Right hindlimb (tissue), 1 donor: Measurements from ENCODE around the gene KDM7A.

Experiments used
- DNase-seq: peaks from one replicate; pipeline ENCODE4 v3.0.0-alpha.2; 2018

Gene KDM7A

DNA sequence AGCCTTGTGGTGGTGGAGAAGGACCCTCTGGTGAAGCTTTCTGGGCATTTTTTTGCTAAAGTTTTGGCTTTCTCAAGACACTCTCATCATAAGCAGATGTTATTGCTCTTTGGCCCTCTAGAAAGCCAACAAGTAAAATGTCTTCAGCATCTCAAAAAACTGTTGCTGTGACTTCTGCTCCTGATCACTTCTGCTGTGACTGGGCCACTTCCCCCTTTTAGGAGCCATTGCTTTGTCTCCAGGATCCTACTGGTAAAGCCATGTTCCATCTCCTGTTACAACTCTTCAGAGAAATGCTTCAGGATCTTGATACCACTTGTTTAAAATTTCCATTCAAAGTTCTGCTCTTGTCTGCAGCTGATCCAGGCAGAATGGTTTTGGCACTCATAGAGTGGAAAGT is 125.0 kb downstream of the KDM7A start:
- DNase-seq, result no peak

DNA sequence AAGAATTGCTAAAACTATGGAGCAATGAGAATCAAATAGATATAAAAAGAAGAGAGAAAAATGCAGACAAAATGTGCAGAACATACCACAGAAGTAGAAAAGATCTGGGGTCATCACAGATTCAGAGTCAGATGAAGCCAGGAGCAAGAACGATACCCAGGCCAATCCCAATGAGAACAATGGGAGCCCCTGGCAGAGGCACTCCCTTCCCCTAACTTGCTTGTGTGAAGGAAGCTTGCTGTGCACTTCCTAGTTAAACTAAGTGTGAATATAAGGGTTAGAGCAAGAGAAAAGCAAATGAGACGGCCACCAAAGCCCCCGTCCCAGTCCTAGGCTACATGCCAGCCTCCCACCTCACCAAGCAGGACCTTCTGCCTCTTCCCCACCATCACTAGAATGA is 126.7 kb downstream of the KDM7A start:
- DNase-seq, result no peak

DNA sequence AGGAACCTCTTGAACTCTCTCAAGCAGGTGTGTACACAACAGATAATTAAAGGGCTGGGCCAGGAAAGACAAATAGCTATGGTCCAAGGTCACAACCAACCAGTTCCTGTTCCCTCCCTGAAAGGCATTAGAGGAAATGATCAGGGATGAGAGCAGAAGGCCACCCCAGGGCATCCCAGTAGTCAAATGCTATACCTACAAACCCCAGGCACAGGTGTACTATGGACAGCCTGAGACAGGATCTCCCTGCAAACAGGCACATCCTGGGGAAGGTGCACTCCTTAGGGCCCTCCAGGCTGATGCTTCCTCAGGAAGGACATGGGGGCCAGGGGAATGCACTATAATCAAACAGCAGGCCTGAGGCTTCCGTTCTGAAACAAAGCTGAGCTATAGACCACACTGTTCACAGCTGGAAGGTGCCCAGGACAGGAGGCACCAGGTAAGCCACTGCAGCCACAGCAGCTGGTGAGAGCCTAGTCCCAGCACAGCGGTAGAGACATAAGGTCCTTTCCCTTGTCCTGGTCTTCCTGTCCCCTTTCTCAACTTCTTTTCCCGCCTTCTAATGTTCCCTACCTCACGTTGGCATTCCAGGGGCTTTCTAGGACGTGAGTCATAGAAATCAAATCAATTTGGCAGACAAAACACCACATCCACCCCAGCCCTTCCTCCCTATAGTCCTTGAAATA is 127.3 kb downstream of the KDM7A start:
- DNase-seq, result no peak

DNA sequence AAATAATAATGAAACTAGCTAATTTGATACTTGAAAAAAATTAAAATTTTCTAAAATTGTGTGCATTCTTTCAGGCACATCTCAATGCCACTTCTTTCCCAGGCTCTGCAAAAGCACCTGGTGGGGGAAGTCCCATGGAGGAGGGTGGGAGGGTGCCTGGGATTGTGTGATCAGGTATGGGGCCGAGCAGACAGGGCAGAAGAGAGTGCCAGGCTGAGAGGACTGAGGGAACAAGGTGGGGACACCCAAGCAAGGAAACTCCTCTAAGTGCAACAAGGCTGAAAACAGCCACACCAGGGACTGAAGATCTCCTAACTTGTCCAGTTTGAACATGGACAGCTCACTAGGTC is 127.8 kb downstream of the KDM7A start:
- DNase-seq, result no peak

DNA sequence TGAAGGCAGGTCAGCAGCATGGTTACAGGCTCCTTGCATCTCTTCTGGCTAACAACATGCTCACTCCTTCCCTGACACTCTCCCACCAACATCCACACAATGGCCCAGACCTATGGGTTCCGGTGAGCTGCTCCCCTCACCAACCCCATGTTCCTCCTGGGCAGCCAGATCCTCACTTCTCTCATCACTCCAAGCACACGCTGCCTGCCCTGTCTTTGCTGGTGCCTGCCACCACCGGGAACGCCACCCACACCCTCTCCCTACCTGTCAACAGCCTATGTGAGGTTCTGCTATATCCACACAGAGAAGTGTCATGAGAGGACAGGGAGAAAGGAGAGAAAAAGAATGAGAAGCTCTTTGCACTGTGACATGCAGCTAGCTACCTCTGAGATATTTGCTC is 128.6 kb downstream of the KDM7A start:
- no peak for DNase-seq

DNA sequence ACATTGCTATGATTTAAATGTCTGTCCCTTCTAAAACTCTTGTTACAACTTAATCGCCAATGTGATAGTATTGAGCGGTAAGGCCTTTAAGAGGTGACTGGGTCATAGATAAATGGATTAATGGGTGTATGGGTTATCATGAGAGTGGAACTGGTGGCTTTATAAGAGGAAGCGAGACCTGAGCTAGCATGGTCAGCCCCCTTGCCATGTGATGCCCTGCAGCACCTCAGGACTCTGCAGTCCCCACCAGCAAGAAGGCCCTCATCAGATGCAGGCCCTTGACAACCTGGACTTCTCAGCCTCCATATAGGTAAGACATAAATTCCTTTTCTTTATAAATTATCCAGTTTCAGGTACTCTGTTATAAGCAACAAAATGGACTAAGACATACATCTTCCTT is 129.6 kb downstream of the KDM7A start:
- DNase-seq, result no peak

DNA sequence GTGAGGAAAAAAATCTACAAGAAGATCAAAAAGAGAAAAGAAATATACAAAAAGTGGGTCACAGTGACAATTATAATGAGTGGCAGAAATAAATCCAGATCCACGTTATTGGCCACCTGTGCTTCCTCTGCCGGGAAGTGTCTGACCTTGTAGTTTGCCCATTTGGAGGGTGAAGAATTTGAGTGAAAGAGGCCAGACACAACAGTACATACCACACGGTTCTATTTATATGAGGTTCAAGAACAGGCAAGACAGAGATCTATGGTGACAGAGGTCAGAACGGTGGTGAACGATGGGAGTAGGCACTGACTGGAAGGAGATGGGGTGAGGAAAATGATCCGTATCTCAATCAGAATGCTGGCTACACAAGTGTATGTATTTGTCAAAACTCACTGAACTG is 131.1 kb downstream of the KDM7A start:
- no peak for DNase-seq

DNA sequence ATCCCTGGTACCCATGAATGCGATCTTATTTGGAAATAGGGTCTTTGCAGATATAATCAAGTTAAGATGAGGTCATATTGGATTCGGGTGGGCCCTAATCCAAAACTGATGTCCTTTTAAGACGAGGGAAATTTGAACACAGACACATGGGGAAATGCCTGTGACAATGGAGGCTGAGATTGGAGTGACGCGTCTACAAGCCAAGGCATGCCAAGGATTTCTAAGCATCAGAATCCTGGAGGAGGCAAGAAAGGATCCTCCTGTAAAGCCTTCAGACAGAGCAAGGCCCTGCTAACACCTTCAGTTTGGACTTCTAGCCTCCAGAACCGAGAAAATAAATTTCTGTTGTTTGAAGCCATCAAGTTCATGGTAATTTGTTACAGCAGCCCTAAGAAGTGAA is 132.5 kb downstream of the KDM7A start:
- DNase-seq, result no peak

DNA sequence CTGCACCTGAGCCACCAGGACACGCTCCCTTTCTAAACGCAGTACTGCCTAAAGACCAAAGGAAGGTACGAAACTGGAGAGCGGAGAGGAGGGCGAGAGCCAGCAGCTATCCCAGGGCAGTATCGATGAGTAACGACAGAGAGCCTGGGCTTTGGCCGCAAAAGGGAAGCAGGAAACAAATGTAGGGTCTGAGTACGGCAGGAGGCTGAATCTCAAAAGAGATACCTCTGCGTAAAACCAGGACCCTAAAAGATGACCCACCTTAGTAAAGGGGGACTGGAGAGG is 134.5 kb downstream of the KDM7A start:
- DNase-seq, result no peak

DNA sequence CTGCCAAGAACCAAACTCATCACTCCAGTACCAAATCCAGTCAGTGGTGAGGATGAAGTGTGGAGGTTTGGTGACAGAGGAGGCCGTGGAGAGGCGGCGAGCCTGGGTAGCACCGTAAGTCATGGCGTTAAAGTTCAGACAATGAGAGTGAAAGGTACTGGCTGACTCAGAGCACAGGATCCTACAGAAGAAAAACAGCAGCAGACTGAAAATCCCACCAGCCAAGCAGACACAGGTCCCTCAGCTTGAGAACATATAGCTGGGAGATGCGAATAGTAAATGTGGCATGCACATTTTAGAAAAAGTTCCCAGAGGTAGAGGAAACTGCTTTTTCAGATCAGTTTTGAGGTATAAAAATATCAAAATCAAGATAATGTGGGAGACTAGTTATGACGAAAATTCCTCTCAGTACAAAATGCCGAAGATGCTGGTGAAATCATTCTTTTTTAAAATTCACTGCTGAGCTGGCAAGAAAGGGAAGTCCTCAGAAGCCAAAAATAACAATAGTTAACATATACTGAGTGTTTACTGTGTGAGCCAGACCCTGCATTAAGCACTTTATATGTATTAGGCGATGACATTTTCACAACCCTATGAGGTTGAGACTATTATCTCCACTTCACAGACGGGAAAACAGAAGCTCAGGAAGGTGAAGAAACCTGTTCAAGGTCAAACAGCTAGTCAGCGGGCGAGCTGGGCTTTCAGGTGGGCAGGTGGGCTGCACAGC is 135.0 kb downstream of the KDM7A start:
- no peak for DNase-seq

DNA sequence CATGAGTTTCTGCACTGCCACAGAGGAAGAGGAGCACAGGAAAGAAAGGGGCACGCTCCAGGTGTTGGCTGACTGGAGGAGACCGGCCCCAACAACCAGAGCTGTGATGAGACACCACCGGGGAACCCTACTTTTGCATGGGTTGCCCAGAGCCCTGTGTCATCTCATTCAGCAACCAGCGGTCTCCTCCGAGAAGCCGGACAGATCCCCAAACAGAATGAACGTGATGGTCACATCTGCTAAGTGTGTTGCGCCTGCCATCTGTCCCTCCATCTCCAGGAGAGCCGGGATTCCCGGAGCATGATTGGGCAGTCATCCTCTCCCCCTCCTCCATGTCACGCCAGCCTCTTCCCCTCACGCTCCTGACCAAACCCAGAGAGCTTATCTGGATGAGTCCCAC is 136.9 kb downstream of the KDM7A start:
- DNase-seq, result no peak

DNA sequence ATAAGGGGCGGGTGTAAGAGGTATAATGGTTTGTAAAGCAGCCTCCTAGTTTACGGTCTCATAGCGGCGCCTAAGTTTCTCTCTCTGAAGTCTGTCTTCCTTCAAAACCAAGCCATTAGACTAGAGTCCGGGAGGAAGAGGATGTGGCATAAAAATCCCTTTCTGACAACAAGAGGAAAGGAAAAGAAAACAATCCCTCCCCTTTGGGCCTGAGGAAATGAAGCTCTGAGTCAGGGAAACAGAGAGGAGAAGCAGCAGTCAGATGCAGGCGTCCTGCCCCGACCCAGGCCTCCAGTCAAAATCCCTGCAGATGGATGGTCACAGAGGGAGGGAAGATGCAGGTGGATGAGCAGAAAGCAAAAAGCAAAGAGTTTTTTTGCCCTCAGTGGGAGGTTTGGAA is 137.7 kb downstream of the KDM7A start:
- DNase-seq, result no peak

DNA sequence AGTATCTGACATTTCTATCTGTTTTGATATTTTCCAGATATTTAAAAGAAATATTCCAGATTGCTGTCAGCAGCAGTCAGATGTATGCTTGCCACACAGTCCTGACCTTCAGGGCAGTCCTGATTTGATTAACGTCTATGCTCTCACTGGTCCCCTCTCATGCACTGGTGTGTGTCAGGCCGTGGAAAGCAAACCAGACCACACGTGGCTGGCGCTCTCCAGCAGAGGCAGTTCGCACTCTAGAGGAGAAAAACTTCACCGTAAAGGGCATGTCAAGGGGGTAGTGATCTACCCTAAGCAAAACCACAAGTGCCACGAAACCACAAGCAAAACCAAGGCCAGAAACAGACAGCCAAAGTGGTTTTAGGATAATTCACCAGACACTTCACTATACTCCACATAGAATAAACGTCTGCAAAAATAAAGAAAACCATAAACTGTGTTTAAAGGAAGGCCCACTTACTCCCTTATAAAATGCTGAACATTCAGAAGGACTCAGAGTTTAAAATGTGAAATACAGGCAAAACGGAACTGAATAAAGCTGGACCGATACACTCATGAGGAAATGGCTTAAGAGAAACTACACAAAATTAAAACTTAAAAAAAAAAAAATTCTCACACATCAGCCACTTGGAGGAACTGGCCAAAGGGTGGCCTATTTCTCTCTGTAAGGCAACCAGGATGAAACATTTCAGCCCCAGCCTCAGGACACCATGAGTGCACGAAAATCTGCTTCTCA is 140.4 kb downstream of the KDM7A start:
- no peak for DNase-seq

DNA sequence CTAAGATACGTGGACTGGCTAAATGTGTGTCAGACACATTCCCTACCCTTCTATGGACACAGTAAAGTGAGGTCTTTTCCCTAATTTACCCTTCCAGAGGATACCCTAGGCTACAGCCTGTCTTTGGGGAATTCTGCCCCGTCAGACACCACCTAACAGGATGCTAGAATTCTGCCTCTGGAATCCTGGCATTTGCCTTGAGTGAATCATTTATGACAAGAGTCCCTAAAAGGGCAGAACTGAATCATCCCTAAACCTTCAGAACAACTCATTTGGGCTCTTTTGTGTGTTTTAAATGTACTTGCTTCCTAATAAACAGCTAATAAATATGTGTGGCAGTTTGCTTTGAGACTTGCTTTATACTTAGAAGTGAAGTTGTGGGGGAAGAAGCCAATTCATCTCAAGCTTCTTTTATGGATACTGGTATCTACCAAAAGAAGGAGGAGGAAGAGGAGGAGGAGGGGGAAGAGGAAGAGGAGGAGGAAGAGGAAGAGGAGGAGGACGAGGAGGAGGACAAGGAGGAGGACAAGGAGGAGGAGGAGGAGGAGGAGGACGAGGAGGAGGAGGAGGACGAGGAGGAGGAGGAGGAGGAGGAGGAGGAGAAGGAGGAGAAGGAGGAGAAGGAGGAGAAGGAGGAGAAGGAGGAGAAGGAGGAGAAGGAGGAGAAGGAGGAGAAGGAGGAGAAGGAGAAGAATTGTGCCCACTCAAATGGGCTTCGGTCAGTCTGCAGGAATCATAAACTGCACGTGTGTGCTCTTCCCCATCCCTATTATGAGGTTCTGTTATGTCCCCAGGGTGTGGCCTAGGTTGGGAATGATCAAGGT is 141.2 kb downstream of the KDM7A start:
- DNase-seq, result no peak
